Stimulated activated CD4-positive, alpha-beta T cell treated with anti-CD3 and anti-CD28 coated beads, Interleukin-12 subunit alpha, Interleukin-12 subunit beta, amount 100 ng/mL, for 4 hours (primary cell): ENCODE data around the gene SMAD5.

Source experiments
- DNase-seq: peaks from one replicate; pipeline ENCODE4 v3.0.0-alpha.2; 2020

SMAD5 gene

DNA sequence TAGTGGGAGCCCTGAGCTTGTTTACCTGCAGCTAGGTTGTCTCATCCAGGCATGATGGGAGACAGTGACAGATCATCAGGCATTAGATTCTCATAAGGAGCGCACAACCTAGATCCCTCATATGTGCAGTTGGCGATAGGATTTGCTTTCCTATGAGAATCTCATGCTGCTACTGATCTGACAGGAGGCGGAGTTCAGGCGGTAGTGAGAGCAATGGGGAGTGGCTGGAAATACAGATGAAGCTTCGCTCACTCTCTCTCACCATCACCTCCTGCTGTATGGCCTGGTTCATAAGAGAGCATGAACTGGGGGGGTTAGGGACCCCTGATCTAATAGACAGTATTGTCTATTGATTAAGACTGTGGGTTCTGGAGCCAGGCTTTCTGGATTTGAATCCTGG is 24.9 kb downstream of the SMAD5 start:
- DNase-seq = no peak

- no peak for DNase-seq
These were observed 26.8 kb downstream of the SMAD5 start for GRCh38 chr5:136159457-136159856.

DNA sequence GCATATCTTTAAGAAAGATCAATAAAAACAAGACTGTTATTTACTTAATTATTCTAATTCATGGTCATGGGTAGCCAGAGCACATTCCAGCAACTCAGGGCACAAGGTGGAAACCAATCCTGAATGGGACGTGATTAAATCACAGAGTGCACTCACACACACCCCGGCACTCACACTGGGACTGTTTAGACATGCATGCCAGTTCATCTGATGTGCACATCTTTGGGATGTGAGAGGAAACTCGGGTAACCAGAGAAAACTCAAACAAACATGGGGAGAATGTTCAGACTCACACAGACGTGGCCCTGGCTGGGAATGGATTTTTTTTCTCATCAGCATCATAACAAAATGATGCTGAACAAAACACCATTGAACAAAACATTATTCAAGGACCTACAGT is 29.4 kb downstream of the SMAD5 start:
- DNase-seq = no peak

DNA sequence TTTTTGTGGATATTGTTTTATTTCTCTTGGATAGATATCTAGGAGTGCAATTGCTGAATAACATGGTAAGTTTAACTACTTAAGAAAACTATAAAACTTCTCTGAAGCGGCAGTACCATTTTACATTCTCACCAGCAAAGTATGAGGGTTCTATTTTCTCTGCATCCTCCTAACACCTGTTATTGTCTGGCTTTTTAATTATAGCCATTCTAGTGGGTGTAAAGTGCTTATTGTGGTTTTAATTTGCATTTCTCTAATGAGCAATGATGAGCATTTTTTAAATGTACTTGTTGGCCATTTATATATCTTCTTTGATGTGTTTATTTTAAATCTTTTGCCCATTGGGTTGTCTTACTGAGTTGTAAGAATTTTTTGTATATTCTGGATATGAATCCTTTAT is 31.6 kb downstream of the SMAD5 start:
- DNase-seq = no peak

DNA sequence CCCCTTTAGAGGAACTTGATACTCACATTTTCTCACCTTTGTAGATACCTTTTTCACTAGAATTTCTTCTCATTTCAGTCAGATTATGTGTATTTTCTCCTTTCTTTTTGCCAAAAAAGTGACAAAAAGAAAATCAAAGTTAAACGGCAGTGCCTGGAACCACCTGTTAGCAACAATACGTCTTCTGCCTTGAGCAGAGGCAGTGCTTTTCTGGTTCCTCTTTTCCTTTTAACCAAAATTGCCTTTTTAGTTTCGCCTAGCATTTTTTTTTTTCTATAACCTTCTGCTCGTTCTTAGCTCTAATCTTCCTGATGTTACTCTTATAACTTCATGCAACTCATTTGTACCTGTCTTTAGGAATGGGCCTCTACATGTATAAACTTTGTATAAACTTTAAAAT is 34.3 kb downstream of the SMAD5 start:
- DNase-seq = no peak

DNA sequence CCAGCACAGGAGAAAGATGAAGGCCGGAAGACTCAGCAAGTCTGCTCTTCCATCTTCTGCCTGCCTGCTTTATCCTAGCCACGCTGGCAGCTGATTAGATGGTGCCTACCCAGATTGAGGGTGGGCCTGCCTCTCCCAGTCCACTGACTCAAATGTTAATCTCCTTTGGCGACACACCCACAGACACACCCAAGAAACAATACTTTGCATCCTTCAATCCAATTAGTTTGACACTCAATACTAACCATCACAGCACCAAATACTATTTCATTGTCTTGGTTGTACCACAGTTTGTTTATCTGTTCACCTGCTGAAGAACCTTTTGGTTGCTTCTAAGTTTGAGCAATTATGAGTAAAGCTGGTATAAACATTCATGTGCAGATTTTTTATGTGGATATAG is 36.6 kb downstream of the SMAD5 start:
- DNase-seq = no peak

GRCh38 chr5:136174021-136174659 is 41.5 kb downstream of the SMAD5 start:
- DNase-seq = no peak

DNA sequence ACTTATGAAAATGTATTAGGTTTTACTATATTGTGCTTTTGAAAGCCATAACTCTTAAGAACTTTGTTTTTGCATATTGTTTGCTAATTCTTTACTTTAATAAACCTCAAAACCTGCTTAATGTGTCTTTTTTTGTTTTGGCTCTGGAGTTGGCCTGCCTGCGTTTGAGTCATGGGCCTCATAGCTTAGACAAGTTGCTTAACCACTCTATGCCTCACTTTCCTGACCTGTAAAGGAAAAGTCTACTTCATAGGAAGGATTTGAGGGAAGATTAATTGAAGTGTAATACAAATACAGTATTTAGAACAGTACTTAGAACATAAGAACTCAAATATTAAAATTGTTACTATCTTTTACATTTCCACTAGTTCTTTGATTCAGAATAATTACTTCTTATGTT is 50.0 kb downstream of the SMAD5 start:
- no peak for DNase-seq

- no peak for DNase-seq
These were observed 53.5 kb downstream of the SMAD5 start for GRCh38 chr5:136185974-136186665.

- DNase-seq = no peak
These were observed 54.2 kb downstream of the SMAD5 start for GRCh38 chr5:136186796-136187195.

DNA sequence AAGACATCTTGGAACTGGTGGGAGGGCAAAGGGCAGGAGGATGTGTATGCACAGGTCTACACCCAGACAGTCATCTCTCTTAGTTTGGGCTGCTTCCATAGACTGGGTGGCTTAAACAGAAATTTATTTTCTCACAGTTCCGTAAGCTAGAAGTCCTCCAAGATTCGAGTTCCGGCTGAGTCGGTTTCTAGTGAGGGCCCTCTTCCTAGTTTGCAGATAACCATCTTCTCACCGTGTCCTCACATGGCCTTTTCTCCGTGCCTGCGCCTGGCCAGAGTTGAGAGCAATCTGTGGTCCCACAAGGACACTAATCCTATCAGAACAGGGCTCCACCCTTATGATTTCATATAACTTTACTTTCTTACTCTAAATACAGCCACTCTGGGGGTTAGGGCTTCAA is 56.2 kb downstream of the SMAD5 start:
- DNase-seq = no peak

DNA sequence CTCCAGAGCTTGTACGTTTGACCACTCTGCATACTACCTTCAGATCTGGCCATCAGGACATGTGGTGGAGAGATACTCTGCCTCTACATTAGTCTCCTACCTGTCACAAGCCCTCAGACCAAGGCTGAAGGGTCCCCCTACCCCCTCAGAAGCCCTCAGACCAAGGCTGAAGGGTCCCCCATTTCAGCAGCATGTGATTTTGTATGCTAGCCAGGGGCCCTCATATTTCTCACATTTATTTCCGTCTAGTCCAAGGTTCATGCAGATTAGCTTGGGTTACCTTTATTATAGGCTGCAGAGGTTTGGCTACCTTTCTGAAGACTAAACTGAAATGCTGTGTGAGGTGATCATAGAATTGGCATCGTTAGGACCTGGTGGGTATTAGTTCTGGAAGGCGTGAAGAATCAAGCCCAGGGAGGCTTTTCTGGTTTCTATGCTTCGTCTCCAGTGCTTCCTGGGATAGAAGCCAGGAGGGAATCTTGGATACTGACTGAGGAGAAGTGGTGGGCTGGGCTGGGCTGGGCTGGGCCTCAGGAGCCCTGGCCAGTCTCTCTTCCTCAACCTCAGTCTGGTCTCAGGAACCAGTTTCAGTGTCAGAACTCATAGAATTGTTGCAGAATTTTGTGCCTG is 57.6 kb downstream of the SMAD5 start:
- no peak for DNase-seq

- DNase-seq = no peak
These were observed 58.3 kb downstream of the SMAD5 start for GRCh38 chr5:136190904-136191303.

- no peak for DNase-seq
These were observed 58.8 kb downstream of the SMAD5 start for GRCh38 chr5:136191304-136192014.

- no peak for DNase-seq
These were observed 59.4 kb downstream of the SMAD5 start for GRCh38 chr5:136192015-136192525.

GRCh38 chr5:136192526-136193321 is 60.1 kb downstream of the SMAD5 start, which contains the start of gene SMIM32:
TSS of gene SMIM32 (minus strand) at chr5:136193162. CDS start at chr5:136192524, 638 bp downstream.
- DNase-seq = no peak

DNA sequence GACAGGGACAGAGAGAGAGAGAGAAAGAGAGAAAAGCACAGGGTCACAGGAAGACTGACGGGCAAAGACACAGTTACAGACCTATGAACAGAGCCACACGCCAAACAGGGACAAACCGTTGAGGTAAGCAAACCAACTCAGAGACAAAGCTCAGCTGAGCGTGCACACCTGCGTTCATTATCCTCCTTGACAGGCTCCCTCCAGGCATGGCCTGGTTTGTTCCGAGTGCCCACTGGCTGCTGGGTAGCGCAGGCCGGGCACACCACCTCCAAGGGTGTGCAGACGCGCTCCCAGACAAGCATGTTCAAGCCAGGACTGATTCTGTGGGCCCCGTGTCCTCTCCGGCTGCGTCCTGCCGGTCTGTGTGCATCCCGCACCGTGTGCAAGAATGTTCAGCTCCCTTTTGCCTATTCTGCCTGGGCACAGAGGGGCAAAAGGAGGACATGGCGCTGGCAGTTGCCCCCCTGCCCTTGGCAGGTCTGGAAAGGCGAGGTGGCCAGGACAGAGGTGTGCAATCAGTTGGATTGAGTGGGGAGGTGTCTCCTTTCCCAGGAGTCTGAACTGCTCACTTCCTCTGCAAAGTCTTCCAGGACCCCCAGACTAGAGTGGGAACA is 60.8 kb downstream of the SMAD5 start:
- no peak for DNase-seq

- no peak for DNase-seq
These were observed 61.9 kb downstream of the SMAD5 start for GRCh38 chr5:136194576-136194975.

- DNase-seq = no peak
These were observed 63.6 kb downstream of the SMAD5 start for GRCh38 chr5:136195971-136196820.

GRCh38 chr5:136197462-136198142 is 65.0 kb downstream of the SMAD5 start:
- DNase-seq = no peak

DNA sequence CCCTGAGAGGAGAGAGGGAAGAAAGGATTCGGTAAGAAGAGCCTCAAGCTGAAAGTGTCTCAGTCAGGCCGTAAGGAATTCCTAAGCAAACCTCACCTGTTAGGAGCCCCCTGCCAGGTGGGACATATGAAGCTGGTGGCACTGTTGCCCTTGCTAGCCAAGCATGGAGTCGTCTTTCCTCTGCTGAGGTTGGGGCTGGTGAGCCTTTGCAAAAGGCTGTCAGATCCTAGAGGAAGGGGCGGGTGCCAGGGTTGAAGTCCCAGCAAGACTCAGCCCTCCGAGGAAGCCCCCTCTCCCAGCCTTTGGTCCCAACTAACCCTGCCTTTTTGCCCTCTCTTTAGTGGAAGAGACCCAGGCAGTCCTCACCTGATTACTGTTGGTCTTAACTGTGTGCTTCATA is 65.8 kb downstream of the SMAD5 start:
- DNase-seq = no peak
